Stimulated activated CD4-positive, alpha-beta T cell treated with anti-CD3 and anti-CD28 coated beads, Interleukin-1b, Interleukin-23, amount 100 ng/mL, for 24 hours (primary cell): ENCODE data around the gene VWA3B.
"Not testable (repeated sequence)": the region's sequence is repeated elsewhere in the genome, so short reads cannot be mapped to it uniquely, and the experiment has no call there.

ENCODE experiments used
- DNase-seq, 4 experiments: peaks; one replicate each; pipeline ENCODE4 v3.0.0-alpha.2; 2020; ENCODE audit warnings: low read depth in 4 of 4, low spot score in 1 of 4

The VWA3B gene

DNA sequence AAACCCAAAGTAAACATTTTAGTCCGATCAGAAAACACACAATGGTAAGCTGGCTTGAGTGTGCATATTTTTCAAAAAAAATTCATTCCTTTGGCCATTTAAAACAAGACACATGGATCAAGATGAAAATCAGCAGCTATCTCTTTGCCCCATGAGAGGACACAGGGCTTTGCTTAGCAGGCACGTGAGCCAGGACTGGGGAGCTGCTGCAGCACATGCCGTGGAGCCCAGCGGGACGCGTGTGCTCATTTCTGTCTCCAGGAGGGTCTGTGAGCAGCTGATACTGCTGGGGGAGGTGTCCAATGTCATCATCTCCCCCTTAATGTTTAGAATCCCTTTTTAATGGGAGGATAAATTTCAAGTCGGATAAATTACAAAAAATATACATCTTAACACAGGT is 209.5 kb downstream of the VWA3B start:
- no peak for DNase-seq

DNA sequence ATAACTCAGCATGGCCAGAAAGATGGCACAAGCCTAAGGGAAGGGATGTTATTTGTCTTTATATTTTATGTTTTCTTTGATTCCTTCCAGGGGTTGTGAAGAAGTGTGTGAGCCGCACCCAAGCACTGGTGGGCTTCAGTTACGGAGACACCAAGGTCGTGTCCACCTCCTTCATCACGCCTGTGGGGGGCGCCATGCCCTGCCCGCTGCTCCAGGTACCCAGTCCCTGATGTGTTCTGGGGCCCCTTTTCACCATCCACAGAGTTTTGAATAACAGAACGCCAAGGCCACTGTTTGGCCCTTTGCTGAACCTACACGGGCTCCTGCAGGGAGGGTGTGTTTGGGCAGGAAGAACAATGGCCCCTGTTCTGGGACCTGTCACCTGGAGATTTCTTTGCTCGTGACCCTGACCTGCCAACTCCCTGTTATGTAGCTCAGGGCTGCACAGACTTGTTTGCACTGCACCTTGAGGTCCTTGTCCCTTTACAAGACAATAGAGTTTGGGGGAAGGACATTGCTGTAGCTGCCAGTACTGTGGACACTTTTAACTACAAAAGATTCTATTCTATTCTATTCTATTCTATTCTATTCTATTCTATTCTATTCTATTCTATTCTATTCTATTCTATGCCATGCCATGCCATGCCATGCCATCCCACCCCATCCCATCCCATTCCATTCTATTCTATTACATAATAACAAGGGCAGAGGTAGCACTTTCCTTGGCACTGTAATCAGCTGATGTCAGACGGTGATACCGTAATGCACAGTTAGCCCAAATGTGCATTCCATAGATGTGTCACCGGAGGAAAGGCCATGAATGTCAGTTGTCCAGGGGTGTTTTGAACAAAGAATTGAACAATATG is 211.1 kb downstream of the VWA3B start:
- no peak for DNase-seq

DNA sequence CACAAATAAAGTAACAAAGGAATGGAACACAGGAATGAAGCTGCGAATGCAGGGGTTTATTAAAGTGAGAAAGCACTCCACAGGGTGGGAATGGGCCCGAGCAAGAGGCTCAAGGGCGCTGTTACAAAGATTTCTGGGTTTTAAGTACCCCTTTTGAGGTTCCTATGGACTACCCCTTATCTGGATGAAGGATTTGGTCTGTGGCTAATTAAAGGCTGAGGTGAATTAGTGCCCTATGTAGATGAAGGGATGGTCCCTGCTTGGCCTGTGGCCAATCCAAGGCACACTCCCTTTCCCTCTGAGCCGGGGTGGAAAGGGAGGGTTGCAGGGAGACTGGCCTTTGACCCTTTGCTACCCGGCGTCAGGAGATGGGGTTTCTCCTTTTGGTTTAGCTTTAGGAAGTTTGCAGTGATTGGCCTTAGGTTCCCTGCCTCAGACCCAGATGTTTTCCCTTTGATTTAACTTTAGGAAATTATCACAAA is 211.8 kb downstream of the VWA3B start:
- DNase-seq: no peak

DNA sequence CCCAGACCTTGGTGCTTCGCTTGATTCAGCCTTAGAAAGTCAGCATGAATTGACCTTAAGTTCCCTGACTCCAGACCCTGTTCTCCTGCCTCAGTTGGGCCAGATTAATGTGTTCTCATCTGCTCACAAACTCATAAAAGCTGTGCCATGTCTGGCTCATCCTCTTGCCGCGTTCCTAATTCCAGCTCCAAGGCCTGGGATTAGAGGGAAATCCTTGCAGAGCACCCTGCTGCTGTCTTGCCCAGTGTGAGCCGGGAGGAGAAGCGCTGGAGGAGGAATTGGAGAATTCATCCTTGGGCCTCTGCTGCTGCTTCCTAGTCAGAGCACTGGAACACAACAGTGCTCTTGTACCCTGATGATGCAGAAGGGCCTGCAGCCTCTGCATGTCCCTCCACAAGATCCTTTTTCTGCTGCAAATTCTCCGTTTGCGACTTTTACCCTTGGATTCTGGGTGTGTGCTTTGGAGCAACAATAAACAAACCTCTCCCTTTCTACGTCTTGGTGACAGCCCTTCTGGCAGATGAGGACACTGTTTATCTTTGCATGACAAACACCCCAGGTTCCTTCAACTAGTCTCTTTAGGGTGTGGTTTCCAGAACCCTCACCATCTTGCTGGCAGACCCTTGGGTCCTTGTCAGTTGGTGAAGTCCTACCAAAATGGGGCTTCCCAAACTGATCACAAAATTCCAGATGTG is 212.4 kb downstream of the VWA3B start:
- DNase-seq: no peak

DNA sequence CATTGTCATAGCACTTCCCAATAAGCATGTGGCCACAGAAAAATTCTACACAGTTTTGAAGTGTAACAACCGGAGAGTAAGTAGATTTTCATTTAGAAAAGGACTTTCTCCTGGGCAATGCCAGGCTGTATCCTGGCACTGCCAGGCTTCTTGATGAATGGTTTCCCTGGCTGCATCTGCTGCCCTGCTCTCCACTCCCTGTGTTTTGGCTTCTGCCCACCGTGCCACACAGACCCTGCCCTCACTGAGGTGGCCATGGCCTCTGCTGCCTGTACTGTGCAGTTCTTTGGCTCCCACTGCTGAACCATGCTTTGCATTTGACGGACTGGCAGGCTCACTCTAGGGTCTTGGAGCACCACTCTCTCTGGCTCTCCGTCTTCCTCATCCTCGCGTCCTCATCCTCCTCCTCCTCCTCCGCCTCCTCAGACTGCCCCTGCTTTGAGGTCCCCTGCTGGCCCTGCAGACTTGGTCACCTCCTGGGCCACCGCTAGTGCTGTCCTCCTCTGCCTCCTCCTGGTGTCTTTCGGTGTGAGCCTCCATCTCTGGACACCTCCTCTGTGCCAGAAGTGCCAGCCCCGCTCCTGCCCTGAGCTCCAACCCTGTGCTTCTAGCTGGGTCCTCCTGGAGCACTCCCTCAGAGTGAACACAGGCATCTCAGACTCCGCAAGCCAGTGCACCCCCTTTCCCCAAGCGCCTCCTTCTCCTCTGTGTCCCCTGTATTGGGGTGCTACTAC is 213.3 kb downstream of the VWA3B start:
- no peak for DNase-seq

DNA sequence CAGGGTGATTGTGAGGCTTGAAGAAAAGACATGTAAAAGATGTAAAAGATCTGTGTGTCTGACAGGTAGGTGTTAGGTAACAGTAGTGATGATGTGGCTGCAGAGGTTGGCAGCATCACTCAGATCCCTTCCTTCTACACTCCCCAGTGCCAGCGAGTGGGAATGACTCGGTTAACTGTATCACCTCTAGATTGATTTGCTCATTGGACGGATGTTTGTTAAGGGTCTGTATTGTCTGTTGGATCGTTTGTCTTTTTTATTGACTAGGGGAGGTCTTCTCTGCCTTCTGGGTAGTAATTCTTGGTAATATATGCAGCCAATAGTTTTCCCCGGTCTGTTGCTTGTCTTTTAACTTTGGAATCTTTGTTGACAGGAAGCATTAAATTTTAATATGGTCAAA is 214.5 kb downstream of the VWA3B start:
- DNase-seq: no peak

DNA sequence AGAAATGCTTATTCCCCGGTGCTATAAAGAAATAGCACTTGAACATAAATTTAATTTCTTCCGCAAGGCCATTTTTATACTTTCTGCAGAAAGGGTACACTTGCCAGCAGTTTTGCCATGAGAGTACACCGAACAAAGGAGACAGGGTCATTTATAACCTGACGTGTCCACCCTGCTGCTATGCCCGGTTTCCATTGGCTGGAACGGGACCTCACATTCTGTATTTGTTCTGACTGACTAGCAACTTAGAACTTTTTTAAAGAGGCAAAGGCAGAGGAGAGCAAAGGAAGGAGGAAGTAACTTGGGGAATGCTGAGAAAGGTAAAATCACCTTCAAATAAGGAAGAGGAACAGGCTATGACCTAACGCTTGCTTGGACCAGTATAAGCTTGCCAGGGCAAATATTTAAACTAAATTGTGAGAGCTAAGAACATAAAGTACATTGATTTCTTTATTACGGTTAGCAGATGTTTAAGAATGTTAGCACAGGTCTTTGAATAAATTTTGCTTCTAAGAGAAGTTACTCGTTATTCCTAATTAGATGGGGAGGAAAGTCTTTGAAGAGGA is 220.2 kb downstream of the VWA3B start:
- DNase-seq: not testable (repeated sequence)

DNA sequence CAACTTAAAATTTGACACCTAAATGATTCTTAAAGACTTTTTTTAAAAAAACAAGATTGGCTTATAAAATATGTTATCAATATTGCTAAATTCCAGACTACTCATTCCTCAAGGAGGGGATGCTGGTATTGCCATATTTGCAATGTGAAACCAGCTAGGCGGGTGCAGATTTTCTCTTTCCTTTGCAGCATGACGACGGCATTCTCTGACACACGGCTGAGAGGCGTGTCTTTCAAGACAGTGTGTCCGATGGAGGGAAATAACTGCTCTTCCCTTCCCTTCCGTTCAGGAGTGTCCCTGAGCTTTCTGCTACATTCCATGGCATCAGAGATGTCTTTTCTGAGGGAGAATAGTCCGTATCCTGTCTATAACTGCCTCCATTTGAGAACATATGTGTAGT is 221.1 kb downstream of the VWA3B start:
- DNase-seq: no peak

DNA sequence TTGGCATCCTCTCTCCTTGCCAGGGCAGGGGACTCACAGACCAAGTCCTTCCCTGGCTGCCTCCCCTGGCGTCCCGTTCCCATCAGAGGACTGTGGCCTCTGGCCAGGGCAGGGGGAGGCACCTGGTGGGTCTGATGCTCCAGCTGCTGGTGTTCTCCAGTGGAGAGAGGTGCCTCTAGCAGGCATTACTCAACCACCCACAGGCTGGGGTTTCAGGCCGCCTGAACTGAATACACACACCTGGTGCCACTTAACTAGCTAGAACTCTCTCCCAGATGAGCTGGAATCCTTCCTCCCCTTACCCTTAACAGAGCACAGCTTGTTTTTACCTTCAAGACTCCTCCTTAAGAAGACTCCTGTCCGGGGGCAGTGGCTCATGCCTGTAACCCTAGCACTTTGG is 221.6 kb downstream of the VWA3B start:
- DNase-seq: no peak

DNA sequence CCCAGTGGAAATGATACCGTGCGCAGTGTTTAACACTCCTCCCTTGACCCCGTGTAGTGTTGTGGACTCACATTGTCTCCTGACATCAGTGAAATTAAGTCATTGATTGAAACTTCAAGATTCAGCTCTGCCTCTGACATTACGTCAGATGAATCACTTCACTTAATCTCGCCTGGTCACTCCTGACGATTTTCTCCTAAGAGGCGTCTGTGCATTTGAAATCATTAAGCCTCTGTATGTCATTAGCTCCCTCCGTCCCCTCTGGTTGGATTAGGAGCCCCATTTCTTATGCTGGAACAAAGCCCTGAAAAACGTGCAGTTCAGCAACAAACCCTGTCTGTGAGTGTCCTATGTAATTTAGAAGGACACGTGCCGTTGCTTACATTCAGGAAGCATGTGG is 222.6 kb downstream of the VWA3B start:
- DNase-seq: no peak

DNA sequence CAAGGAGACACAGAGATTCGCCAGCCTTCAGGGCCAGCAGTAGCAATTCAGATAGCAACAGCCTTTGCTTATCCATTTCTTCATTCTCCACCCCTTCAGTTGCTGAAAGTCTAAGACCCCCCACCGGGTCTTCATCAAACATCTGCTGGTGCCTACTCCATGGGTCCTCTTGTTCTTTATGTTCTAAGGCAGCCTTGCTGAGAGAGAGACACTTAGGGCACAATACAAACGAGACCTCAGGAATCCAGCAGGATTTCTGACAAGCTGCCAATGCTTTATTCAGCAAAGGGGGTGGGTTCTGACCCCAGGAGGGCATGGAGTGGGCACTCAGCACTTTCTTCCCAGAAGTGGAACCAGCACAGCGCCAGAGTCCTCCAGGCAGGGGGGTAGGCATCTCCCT is 223.0 kb downstream of the VWA3B start:
- no peak for DNase-seq

DNA sequence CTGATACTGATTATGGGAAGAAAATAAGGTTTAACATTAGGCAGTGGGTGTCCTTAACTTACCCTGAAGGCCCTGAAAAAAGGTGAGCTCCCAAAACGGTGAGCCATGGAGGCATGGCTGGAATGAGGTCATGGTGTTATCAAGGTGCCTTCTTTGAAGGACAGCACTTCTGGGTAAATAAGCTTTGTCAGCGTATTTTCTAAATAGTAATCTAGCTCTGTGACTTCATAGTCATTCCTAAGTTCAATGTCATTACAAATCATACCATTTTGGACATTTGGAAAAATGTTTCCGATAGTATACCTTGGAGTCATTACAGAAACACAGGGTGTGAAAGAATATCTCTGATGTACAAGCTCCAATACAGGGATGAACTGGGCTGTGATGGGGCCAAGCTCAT is 224.1 kb downstream of the VWA3B start:
- DNase-seq: no peak

DNA sequence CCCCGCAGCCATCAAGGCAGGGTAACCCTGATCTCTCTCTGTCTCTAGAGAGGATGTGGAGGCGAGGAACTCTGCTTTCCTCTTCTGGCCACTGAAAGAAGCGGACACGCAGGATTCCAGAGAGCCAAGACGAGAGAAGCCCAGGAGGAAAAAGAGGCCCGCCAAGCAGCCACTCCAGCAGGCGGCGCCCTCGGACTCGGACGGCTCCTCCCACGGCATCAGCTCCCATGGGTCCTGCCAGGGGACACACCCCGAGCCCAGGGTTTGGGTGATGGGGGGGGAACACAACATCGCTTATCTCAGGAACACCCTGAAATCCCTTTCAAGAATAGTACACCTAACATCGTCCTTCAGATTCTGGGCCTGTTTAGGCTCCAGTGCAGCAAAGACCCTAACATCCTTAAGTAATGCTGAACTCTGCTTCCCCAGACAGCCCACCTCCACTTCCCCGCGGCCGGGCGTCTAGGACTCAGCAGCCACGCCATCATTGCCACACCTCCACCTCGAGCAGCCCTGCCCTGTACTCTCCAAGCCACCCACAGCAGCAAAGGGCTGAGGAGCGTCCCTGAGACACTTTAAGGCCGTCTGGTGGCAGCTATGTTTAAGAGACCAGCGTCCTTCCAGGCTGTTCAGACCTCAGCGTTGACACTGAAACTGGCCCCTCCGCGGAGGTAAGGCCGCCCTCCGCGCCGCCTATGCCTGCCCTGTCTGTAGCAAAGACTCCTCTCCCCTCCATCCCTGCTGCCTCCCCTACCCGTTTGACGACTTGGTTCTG is 225.0 kb downstream of the VWA3B start:
- DNase-seq: no peak

DNA sequence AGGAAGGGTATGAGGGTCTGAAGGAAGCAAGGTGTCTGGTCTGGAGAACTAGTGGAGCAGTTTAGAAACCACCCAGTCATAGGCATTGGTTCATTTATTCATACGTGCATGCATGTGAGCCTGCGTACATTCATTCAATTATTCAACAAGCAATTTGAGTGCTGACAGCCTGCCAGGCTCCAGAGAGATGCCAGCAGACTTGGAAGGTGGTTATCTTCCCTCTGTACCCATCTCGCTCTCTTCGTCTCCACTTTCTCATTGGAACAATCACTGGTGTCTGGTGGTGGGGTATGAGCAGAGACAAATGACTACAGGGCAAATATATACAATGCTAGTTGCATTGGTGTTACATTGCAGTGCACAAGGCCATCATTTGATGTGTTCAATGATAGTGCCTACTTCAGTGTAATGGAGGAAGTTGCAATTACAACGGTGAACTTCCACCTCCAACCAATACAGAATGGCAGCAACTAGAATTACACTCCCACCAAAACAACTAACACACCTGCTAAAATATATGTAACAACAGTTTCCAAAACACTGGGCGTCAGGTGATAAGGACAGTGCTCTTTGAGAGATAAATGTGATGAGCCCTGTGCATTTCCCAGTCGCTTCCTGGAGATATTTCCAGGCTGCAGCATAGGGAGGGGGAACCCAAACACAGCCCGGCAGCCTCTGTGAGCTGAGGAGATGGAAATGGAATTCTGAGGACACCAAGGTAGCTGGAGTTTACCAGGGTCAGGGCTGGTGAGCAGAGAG is 226.7 kb downstream of the VWA3B start:
- no peak for DNase-seq

DNA sequence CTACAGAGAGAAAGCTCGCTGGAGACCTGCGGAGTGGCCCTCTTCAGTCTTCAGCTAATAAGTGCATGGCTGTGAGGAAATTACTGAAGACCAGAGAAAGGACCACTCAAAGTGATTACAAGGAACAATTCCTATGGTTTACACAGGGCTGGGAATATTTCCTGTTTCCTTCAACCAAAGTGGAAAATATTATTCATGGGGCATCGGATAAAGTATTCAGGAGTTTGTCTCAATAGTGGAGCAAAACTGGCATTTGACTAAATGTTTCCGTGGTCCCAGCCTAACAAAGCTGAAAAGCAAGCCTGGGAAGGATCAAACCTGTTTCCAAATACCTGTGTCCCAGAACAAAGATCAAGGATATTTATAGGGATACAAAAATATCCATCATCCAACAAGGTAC is 227.3 kb downstream of the VWA3B start:
- no peak for DNase-seq

DNA sequence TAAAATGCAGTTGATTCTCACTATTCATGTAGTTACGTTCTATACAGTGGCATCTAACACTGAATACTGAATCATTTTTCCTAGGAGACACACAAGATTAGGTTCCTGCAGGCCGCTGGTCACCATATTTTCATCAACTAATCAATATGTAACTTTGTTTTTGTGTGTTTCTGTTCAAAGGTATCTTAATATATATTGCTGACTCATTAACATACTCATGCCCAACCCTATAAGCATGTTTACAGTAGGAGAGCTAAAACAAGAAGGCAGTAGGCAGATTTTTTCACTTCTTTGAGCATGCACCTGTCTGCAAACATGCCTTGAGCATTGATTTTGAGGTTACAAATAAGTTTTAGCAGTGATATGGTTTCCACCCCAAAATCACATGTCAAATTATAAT is 229.0 kb downstream of the VWA3B start:
- DNase-seq: no peak

DNA sequence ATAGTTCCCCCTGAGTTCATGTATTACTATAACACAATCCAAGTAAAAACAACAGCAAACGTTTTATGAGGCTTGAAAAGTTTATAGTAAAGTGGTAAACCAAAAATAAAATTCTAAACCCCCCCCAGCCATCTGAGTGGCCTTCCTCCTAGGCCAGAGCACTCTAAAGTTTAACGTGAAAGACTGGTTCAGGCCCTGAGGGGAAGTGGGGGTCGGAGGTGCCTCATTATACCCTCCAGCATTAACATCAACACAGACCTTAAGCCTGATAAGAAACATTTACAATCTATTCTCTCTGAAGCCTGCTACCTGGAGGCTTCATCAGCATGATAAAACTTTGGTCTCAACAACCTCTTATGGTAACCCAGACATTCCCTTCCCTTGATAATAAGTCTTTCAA is 230.2 kb downstream of the VWA3B start:
- DNase-seq: no peak

DNA sequence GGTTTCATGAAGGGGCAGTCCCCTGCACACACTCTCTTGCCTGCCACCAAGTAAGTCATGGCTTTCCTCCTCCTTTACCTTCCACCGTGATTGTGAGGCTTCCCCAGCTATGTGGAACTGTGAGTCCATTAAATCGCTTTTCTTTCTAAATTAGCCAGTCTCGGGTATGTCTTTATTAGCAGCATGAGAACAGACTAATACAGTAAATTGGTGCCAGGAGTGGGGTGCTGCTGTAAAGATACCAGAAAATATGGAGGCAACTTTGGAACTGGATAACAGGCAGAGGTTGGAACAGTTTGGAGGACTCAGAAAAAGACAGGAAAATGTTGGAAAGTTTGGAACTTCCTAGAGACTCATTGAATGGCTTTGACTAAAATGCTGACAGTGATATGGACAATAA is 233.2 kb downstream of the VWA3B start:
- DNase-seq: not testable (repeated sequence)

DNA sequence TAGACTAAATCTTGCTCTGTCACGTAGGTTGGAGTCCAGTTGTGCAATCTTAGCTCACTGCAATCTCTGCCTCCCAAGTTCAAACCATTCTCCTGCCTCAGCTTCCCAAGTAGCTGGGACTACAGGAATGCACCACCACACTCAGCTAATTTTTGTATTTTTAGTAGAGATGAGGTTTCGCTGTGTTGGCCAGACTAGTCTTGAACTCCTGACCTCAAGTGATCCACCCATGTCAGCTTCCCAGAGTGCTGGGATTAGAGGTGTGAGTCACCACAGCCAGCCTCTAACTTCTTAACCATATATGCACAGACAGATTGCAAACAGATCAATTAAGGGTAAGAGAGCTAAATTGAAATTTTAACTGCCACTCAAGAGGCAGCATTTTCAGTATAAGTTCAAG is 237.2 kb downstream of the VWA3B start:
- no peak for DNase-seq

DNA sequence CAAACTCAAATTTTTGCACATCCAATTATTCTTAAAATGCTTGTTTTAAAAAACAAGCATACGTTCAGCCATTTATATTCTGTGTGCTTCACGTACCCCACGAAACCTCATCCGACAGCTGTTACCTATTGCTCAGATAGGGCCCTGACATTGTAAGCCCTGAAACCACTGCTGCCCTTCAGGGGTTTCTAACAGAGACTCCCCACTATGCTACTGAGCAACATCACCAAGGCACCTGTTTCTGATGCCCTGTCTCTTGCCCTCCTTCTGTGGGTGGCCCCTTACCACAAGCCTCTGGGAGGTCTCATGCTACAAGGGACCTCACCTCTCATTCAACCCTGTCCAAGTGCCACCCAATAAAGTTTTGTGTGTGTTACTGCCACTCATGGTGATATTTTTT is 240.8 kb downstream of the VWA3B start:
- DNase-seq: no peak
